OCI-LY7 (cell line): ENCODE measurements around the gene OLFM1. TPM values are rescaled to one million over a fixed set of nuclear protein-coding genes. Genes with fewer than 3 reads are reported as not detected.

Source experiments
- BruUV-seq: library from RNA; stranded (reverse); fragments of 400-500 nt; replicated peaks from 2 replicates; lab custom pipeline; 2021; lab: Mats Ljungman, UMichigan
- CTCF ChIA-PET: fragments of 300-600 bp; sonication (Branson Sonifier 250); formaldehyde crosslinking; loops from one replicate; lab custom pipeline; 2022; ENCODE audit warnings: antibody characterized with exemption; ENCODE audit not compliant: unreplicated experiment; lab: Charles Lee
- POLR2A ChIA-PET: fragments of 300-600 bp; sonication (Branson Sonifier 250); formaldehyde crosslinking; loops from one replicate; lab custom pipeline; 2022; ENCODE audit warnings: antibody characterized with exemption; lab: Charles Lee
- DNase-seq: peaks from one replicate; pipeline ENCODE4 v3.0.0-alpha.2; 2015; ENCODE audit warnings: low spot score
- H2AFZ ChIP-seq: fragments of 200-600 bp; sonication (generic), shearing (Covaris generic); 2 replicates; pipeline ENCODE4 v1.6.1; 2014; ENCODE audit warnings: mild to moderate bottlenecking, antibody characterized with exemption, low read length, moderate library complexity
- H3K27ac ChIP-seq: fragments of 200-600 bp; sonication (generic); 2 replicates; pipeline ENCODE4 v1.5.1; 2014; ENCODE audit warnings: mixed run types, low read depth, mild to moderate bottlenecking, moderate library complexity, low read length, inconsistent platforms; ENCODE audit not compliant: poor library complexity, severe bottlenecking
- H3K36me3 ChIP-seq: fragments of 200-600 bp; sonication (generic); 2 replicates; pipeline ENCODE4 v1.6.1; 2014; ENCODE audit warnings: mild to moderate bottlenecking, antibody characterized with exemption, low read length, moderate library complexity, mixed read lengths; ENCODE audit not compliant: insufficient read depth
- H3K4me1 ChIP-seq: fragments of 200-600 bp; sonication (generic); 2 replicates; pipeline ENCODE4 v1.5.1; 2014; ENCODE audit warnings: mild to moderate bottlenecking, low read length; ENCODE audit not compliant: insufficient read depth, poor library complexity, severe bottlenecking
- H3K4me2 ChIP-seq: fragments of 200-600 bp; sonication (generic); 2 replicates; pipeline ENCODE4 v1.6.1; 2014; ENCODE audit warnings: mild to moderate bottlenecking, low read length
- H3K4me3 ChIP-seq: fragments of 200-600 bp; sonication (generic); 2 replicates; pipeline ENCODE4 v1.5.1; 2014; ENCODE audit warnings: mild to moderate bottlenecking, low read depth, low read length; ENCODE audit not compliant: poor library complexity, severe bottlenecking
- H3K79me2 ChIP-seq: fragments of 200-600 bp; sonication (generic); 2 replicates; pipeline ENCODE4 v1.6.1; 2016; ENCODE audit warnings: low read depth, mild to moderate bottlenecking, low read length, moderate library complexity, mixed read lengths; ENCODE audit not compliant: insufficient read depth
- H3K9me2 ChIP-seq: fragments of 200-600 bp; sonication (generic); 2 replicates; pipeline ENCODE4 v1.6.1; 2016; ENCODE audit warnings: mild to moderate bottlenecking, low read length, mixed read lengths; ENCODE audit not compliant: insufficient read depth
- H3K9me3 ChIP-seq: fragments of 200-600 bp; sonication (generic); 2 replicates; pipeline ENCODE4 v1.6.1; 2014; ENCODE audit warnings: mild to moderate bottlenecking, mixed run types, low read length, mixed read lengths
- H4K20me1 ChIP-seq: fragments of 200-600 bp; sonication (generic); 2 replicates; pipeline ENCODE4 v1.6.1; 2014; ENCODE audit warnings: mild to moderate bottlenecking, antibody characterized with exemption, low read length, moderate library complexity, mixed read lengths; ENCODE audit not compliant: insufficient read depth
- EZH2phosphoT487 ChIP-seq: fragments of 200-600 bp; sonication (generic); IDR thresholded peaks from 2 replicates; pipeline ENCODE4 v1.6.1; 2018; ENCODE audit warnings: low read depth, borderline replicate concordance, mild to moderate bottlenecking, mixed run types, antibody characterized with exemption, low read length, moderate library complexity, mixed read lengths
- intact Hi-C: fragments of 100-400 bp; cut with micrococcal nuclease; formaldehyde crosslinking; loops from one replicate; pipeline ENCODE4 v1.10.0; 2022; ENCODE audit not compliant: unreplicated experiment
- total RNA-seq, 2 experiments: library from RNA; depleted of rRNA in 1 of 2; stranded (reverse); fragments of >200 nt in 1 of 2; shearing (Covaris generic) in 1 of 2; gene quantifications; 2 replicates each; pipeline ENCODE4 v1.2.3, GENCODE V29; 2014 to 2022
- TF ChIP-seq, protein P1 (sequence below): fragments of 200-600 bp; sonication (generic); conservative IDR thresholded peaks from 2 replicates; pipeline ENCODE4 v1.5.1; 2014; ENCODE audit warnings: mild to moderate bottlenecking, antibody characterized with exemption, low read length, moderate library complexity, mixed read lengths

OLFM1 gene
- total RNA-seq, 2 experiments from 2014 or later = not detected

- H4K20me1 ChIP-seq = no peaks in the 10 kb centered on the region
- CTCF ChIA-PET = no interaction called here
- no peak overlapping the region for H2AFZ ChIP-seq
- no peak overlapping the region for H3K4me3 ChIP-seq
- no peaks in the 10 kb centered on the region for H3K9me2 ChIP-seq
- no peak overlapping the region for H3K27ac ChIP-seq
- no peaks in the 10 kb centered on the region for H3K36me3 ChIP-seq
- H3K9me3 ChIP-seq = no peaks in the 10 kb centered on the region
- POLR2A ChIA-PET = interaction anchor here (0.6 kb wide), 1 partner anchor 590 kb away, joined by 3 read pairs; no protein-coding TSS in a partner anchor
- no peak overlapping the region for H3K4me2 ChIP-seq
- BruUV-seq = no TSS peak
- no peak for DNase-seq
- intact Hi-C loops = no loop called here
- H3K79me2 ChIP-seq = no peaks in the 10 kb centered on the region
- H3K4me1 ChIP-seq = no peaks in the 10 kb centered on the region
- TF ChIP-seq, protein P1, sequence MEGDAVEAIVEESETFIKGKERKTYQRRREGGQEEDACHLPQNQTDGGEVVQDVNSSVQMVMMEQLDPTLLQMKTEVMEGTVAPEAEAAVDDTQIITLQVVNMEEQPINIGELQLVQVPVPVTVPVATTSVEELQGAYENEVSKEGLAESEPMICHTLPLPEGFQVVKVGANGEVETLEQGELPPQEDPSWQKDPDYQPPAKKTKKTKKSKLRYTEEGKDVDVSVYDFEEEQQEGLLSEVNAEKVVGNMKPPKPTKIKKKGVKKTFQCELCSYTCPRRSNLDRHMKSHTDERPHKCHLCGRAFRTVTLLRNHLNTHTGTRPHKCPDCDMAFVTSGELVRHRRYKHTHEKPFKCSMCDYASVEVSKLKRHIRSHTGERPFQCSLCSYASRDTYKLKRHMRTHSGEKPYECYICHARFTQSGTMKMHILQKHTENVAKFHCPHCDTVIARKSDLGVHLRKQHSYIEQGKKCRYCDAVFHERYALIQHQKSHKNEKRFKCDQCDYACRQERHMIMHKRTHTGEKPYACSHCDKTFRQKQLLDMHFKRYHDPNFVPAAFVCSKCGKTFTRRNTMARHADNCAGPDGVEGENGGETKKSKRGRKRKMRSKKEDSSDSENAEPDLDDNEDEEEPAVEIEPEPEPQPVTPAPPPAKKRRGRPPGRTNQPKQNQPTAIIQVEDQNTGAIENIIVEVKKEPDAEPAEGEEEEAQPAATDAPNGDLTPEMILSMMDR = no peak
- no peak for TF ChIP-seq EZH2phosphoT487
Observed at GRCh38 chr9:135105938-135106491, 18.5 kb downstream of the OLFM1 start.

GRCh38 chr9:135106551-135107270 is 19.2 kb downstream of the OLFM1 start:
- no peak for DNase-seq
- intact Hi-C loops = no loop called here
- no peaks in the 10 kb centered on the region for H4K20me1 ChIP-seq
- TF ChIP-seq, protein P1 = no peak
- TF ChIP-seq EZH2phosphoT487 = no peak
- H3K4me2 ChIP-seq = no peak overlapping the region
- no peak overlapping the region for H3K27ac ChIP-seq
- no peaks in the 10 kb centered on the region for H3K36me3 ChIP-seq
- no peaks in the 10 kb centered on the region for H3K9me3 ChIP-seq
- no peak overlapping the region for H3K4me3 ChIP-seq
- no peak overlapping the region for H2AFZ ChIP-seq
- ChIA-PET CTCF (no interaction called here), POLR2A (no interaction called here)
- no TSS peak for BruUV-seq
- H3K4me1 ChIP-seq = no peaks in the 10 kb centered on the region
- H3K9me2 ChIP-seq = no peaks in the 10 kb centered on the region
- no peaks in the 10 kb centered on the region for H3K79me2 ChIP-seq
